ENCODE results near the gene DGCR2.

DGCR2 gene

GRCh38 chr22:19058713-19059451, 63.3 kb downstream of the DGCR2 start:
- DNase-seq (ENCODE audit: low read depth in 1 of 2, low spot score in 1 of 2) = no peak
- Histone ChIP-seq H3K4me3 (replicated peaks; ENCODE audit: insufficient read depth, low read length) (no peak overlapping the region), H3K27ac (replicated peaks) (no peak overlapping the region), H3K27me3 (ENCODE audit: insufficient read depth, poor library complexity, severe bottlenecking) (no peaks in the 10 kb centered on the region)
- TF ChIP-seq CTCF (IDR thresholded peaks at IDR 0.05; ENCODE audit: insufficient read depth, low read length) = no peak
- no peak for TF ChIP-seq POLR2AphosphoS5 (IDR thresholded peaks at IDR 0.05; ENCODE audit: low read depth)
- TF ChIP-seq SPI1 (IDR thresholded peaks at IDR 0.05; ENCODE audit: borderline replicate concordance, low read depth) = no peak
- TF ChIP-seq GABPA (IDR thresholded peaks at IDR 0.05; ENCODE audit: low read depth) = no peak
- TF ChIP-seq REST (IDR thresholded peaks at IDR 0.05; ENCODE audit: insufficient replicate concordance, low read depth) = no peak

- H3K27me3 ChIP-seq (ENCODE audit: insufficient read depth, poor library complexity, severe bottlenecking) = no peaks in the 10 kb centered on the region
- no peak overlapping the region for H3K4me3 ChIP-seq (replicated peaks; ENCODE audit: insufficient read depth, low read length)
- DNase-seq (ENCODE audit: low read depth in 1 of 2, low spot score in 1 of 2) = no peak
- H3K27ac ChIP-seq (replicated peaks) = no peak overlapping the region
- no peak for TF ChIP-seq POLR2AphosphoS5 (IDR thresholded peaks at IDR 0.05; ENCODE audit: low read depth)
Measured at GRCh38 chr22:19057999-19058491, 64.2 kb downstream of the DGCR2 start.

- Histone ChIP-seq H3K27ac (replicated peaks) (no peak overlapping the region), H3K27me3 (ENCODE audit: insufficient read depth, poor library complexity, severe bottlenecking) (no peaks in the 10 kb centered on the region), H3K4me3 (replicated peaks; ENCODE audit: insufficient read depth, low read length) (no peak overlapping the region)
- TF ChIP-seq POLR2AphosphoS5 (IDR thresholded peaks at IDR 0.05; ENCODE audit: low read depth) (no peak), SPI1 (IDR thresholded peaks at IDR 0.05; ENCODE audit: borderline replicate concordance, low read depth) (no peak), CTCF (IDR thresholded peaks at IDR 0.05; ENCODE audit: insufficient read depth, low read length) (no peak), REST (IDR thresholded peaks at IDR 0.05; ENCODE audit: insufficient replicate concordance, low read depth) (no peak), GABPA (IDR thresholded peaks at IDR 0.05; ENCODE audit: low read depth) (no peak)
- no peak for DNase-seq (ENCODE audit: low read depth in 1 of 2, low spot score in 1 of 2)
Measured at GRCh38 chr22:19057539-19057938, 64.7 kb downstream of the DGCR2 start.

GRCh38 chr22:19056951-19057401, 65.2 kb downstream of the DGCR2 start:
- no peak for DNase-seq (ENCODE audit: low read depth in 1 of 2, low spot score in 1 of 2)
- Histone ChIP-seq H3K4me3 (replicated peaks; ENCODE audit: insufficient read depth, low read length) (no peak overlapping the region), H3K27me3 (ENCODE audit: insufficient read depth, poor library complexity, severe bottlenecking) (no peaks in the 10 kb centered on the region), H3K27ac (replicated peaks) (no peak overlapping the region)
- TF ChIP-seq REST (IDR thresholded peaks at IDR 0.05; ENCODE audit: insufficient replicate concordance, low read depth) = no peak
- no peak for TF ChIP-seq SPI1 (IDR thresholded peaks at IDR 0.05; ENCODE audit: borderline replicate concordance, low read depth)
- no peak for TF ChIP-seq GABPA (IDR thresholded peaks at IDR 0.05; ENCODE audit: low read depth)
- TF ChIP-seq CTCF (IDR thresholded peaks at IDR 0.05; ENCODE audit: insufficient read depth, low read length) = no peak
- TF ChIP-seq POLR2AphosphoS5 (IDR thresholded peaks at IDR 0.05; ENCODE audit: low read depth) = no peak

Measured in HL-60 (cell line).